ENCODE measurements around the gene YIF1B.
"Not testable (repeated sequence)": the region's sequence is repeated elsewhere in the genome, so short reads cannot be mapped to it uniquely, and the experiment has no call there.

GRCh38 chr19:38261942-38262341 lies 53.8 kb downstream of the YIF1B start:
- TF ChIP-seq CTCF, POLR2A (IDR thresholded peaks at IDR 0.05): not testable (repeated sequence)

Data from esophagus squamous epithelium (tissue), 4 donors.